HG02938 (cell line): ENCODE results near the gene TBPL1.
"Not testable (repeated sequence)": the region's sequence is repeated elsewhere in the genome, so short reads cannot be mapped to it uniquely, and the experiment has no call there.

Experiments used
- ATAC-seq: cut with Tn5 transposase; IDR thresholded peaks from one replicate; pipeline ENCODE4 v1.9.1; 2021; ENCODE audit warnings: mild to moderate bottlenecking, moderate library complexity; ENCODE audit not compliant: unreplicated experiment

TBPL1 gene

GRCh38 chr6:133973109-133973971, 20.3 kb downstream of the TBPL1 start:
- peak; percentile 63 for ATAC-seq

DNA sequence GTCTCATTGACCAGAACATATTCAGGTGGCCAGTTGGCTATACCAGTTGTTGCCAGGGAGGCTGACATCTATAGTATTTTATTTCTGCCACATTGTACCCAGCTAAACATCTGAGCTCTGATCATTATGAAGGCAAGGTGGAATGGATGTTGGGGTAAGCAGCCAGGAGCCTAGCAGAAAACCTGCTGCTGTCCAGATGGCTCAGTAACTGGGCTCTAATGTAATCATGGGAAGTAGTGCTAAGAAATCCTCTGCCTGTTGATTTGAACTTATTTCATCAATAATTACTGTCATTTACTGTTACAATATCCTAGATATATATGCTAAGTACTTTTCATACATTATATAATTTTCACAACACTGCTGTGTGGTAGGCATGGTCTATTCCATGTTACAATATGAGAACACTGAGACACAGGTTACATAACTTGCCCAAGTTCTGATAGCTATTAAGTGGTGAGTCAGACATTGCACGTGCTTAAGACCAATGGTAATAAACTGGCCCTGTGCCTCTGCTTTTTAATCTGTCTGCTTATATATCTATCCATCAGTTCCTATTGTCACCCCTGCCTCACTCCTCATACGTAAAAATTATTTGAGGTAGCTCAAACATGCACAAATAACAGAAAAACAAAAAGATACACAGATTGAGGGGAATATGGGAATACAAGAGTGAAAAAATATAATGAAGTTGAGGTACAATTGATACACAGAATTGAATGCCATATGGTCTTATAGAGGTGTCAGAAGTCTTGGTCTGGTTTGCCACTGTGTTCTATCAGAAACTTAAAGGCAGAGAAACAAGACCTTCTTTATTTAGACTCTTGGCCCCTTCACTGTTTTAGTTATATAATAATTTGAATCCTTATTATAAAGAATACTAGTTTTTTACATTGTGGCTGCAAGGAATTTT, 25.2 kb downstream of the TBPL1 start:
- no peak for ATAC-seq

GRCh38 chr6:133978896-133979240, 25.8 kb downstream of the TBPL1 start:
- no peak for ATAC-seq

DNA sequence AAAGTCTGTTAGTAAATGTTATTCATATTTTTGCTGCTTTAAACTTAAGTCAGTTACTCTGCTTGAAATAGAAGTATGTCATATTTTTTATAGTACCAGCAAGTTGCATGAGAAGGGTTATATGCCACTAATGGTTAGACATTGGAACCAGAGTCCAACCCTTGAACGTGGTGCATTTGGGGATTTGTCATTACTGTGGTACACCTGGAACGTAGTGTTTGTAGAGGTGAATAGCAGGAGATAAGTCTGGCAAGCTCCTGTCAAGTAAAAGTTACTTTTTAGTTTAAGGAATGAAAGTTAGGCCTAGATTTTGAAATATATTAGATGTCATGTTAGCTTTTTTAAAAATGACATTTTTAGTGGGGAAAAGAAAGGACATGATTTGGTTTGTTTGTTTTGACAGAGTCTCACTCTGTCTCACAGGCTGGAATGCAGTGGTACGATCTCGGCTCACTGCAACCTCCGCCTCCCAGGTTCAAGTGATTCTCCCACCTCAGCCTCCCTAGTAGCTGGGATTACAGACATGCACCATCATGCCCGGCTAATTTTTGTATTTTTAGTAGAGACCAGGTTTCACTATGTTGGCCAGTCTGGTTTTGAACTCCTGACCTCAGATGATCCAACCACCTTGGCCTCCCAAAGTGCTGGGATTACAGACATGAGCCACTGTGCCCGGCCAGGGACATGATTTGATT, 26.4 kb downstream of the TBPL1 start:
- not testable (repeated sequence) for ATAC-seq

DNA sequence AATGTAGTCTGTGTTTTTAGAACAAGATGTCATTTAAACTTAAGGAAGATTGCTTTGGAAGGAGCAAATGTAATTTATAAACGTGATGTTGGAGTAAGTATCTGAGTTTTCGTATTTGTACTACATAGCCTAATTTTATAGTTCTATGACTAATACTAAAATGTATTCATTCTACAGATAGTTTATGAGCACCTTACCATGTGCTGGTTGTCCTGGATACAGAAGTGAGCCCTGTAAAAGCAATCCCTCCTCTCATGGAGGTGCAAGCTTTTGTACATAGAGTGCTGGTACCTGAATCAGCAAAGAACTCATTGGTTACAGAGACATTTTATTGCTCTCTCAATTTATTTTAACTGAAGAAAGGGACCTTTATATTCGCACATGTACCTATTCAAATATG, 27.1 kb downstream of the TBPL1 start:
- ATAC-seq: no peak

DNA sequence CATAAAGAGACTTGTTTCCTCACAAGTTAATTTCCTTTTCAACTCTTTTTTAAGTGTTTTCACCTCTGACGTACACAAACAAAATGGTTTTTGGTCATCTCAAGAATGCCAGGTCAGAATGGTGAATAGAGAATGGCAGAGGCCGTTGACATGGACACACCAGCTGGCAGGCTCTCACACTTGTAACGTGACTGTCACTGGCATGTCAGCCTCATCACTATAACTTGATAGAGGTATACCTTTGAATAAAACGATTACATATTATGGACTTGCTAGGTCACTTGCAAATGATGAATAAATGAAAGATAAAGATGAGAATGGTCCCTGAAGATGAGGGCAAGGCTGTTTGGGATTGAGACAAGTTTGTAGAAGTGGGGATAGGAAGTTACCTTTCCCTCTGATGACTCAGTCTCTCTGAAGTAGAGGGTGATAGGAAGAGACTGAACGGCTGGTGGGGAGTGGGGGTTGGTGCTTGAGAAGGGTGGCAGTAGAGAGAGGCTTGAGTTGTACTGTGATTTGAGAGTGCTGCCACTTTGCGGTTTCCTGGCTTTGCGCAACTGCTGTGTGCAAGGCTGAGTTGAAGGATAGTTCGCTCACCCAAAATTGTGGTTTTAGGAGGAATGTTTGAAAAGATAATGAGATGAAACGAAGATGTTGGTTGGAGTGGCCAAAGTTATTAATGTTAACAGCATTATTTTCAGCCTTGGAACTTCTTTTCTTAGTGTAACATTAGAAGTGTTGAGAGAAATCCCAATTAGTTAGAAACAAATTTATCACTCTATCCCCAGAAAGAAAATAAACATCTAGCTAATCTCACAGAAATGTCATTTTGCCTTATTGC, 30.3 kb downstream of the TBPL1 start:
- ATAC-seq: no peak

- ATAC-seq: no peak
Observed at GRCh38 chr6:133985970-133986369, 32.9 kb downstream of the TBPL1 start.

- no peak for ATAC-seq
Observed at GRCh38 chr6:133986942-133987341, 33.9 kb downstream of the TBPL1 start.

- no peak for ATAC-seq
Observed at GRCh38 chr6:133989525-133989924, 36.5 kb downstream of the TBPL1 start.

GRCh38 chr6:133990321-133990720, 37.3 kb downstream of the TBPL1 start:
- no peak for ATAC-seq

GRCh38 chr6:133991096-133991593, 38.1 kb downstream of the TBPL1 start:
- ATAC-seq: no peak

DNA sequence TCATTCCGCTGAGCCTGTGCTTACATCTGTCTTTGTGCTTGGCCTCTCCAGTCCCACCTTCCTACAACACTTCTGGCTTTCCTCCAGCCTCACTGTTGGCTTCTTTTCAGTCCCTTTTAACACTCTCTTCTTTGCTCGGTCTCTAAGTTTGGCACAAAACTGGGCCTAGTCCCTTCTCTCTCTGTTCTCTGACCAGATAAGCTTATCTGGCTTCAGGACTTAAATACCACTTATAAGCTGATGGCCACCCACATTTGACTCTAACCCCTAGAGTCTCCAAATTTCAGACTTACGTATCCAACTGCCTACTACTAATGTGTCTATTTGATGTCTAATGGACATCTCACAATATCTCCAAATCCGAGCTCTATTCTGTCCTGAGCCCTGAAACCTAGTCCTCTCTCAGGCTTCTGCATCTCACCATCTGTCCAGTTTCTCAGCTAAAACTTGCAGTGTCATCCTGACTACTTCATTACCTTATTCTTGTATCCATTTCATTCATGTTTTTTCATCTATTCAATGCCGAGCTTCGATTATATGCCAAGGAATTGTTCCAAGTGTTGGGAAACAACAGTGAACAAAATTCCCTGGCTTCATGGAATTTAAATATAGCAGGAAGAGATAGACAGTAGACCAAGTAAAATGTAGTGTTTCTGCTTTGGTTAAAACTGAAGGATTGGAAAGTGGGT, 40.1 kb downstream of the TBPL1 start:
- ATAC-seq: no peak

DNA sequence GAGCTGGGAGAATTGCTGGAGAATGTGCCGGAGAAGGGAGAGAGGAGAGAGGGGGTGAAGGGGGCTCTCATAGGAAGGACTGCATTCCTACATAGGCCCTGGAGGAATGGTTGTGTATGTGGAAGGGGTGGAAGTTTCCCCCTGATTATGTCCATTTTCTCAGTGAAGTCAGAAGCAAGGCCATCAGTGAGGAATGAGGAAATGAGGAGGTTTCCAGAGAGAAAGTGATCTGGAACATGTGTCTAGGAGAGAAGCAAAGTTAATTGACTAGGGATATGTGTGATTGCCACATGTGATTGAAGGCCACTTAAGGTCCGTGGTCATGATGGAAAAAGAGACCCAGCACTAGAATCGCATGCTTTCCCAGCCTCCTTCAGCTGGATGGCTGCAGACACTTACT, 42.3 kb downstream of the TBPL1 start:
- ATAC-seq: no peak

DNA sequence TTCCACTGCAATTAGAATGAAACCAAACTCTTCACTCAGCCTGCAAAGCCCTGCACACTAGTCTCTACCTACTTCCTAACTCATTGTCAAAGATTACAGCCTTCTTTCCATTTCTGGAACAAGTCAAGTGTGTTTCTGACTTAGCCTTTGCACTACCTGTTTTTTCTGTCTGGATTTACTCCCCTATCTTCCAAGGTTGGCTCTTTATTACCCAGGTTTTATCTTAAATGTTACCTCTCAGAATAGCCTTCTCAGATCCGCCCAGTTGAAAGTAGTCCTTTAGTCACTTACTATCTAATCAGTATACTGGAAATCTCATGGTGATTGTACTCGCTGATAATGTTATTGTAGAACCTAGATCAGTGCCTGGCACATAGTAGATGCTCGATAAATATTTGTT, 42.7 kb downstream of the TBPL1 start:
- no peak for ATAC-seq

DNA sequence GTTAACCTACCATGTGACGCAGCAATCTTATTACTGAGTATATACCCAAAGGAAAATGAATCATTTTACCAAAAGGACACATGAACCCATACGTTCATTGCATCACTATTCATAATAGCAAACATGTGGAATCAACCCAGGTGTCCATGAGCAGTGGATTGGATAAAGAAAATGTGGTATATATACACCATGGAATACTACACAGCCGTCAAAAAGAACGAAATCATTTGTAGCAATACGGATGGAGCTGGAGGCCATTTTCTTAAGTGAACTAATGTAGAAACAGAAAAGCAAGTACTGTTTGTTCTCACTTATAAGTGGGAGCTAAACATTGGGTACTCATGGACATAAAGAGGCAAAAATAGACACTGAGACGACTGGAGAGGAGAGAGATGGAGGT, 44.2 kb downstream of the TBPL1 start:
- ATAC-seq: no peak

GRCh38 chr6:133999305-133999704, 46.3 kb downstream of the TBPL1 start:
- ATAC-seq: no peak

GRCh38 chr6:134000443-134000842, 47.4 kb downstream of the TBPL1 start:
- no peak for ATAC-seq

- ATAC-seq: no peak
Observed at GRCh38 chr6:134002821-134003220, 49.8 kb downstream of the TBPL1 start.

- ATAC-seq: no peak
Observed at GRCh38 chr6:134003542-134003951, 50.5 kb downstream of the TBPL1 start.

DNA sequence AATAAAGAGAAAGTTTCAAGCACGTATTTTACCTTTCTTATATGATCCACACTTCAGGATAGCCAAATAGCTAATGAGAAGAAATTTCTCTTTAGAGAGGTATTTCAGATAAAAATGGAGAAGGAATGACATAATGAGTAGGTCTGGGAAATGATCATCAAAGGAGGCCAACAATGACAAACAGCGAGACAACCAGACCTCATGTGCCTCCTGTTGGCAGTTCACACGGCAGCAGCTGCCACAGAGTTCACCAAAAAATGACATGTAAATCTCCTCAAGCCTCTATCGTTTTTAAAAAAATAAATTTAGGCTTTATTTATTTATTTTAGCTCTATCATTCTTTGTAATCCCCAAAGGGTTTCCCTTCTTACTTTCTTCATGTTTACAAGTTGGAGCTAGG, 51.7 kb downstream of the TBPL1 start:
- ATAC-seq: no peak
